Esophagus muscularis mucosa (tissue), 4 donors: ENCODE results near the gene NPY5R. TPM values are rescaled to one million over a fixed set of nuclear protein-coding genes. Genes with fewer than 3 reads are reported as not detected.
A peak's percentile ranks its signal among the peaks of the same experiment; 100 is the strongest.

ENCODE experiments used
- DNase-seq: peaks from one replicate; pipeline ENCODE4 v3.0.0-alpha.2; 2017; ENCODE audit errors: extremely low spot score
- H3K27ac ChIP-seq, 4 donors: fragments of 200-600 bp; sonication (generic); replicated peaks in 1 of 4; 1 replicate in 3 of 4; 2 replicates in 1 of 4; pipeline ENCODE4 v1.5.1; 2016 to 2019; ENCODE audit warnings: mild to moderate bottlenecking in 1 of 4
- H3K27me3 ChIP-seq, 4 donors: fragments of 200-600 bp; sonication (generic); one replicate each; pipeline versions ENCODE4 v1.5.1 to v1.6.0; 2016 to 2019
- H3K36me3 ChIP-seq, 4 donors: fragments of 200-600 bp; sonication (generic); one replicate each; pipeline ENCODE4 v1.5.1; 2016 to 2019
- H3K4me1 ChIP-seq, 4 donors: fragments of 200-600 bp; sonication (generic); one replicate each; pipeline ENCODE4 v1.5.1; 2016 to 2019
- H3K4me3 ChIP-seq, 4 donors: fragments of 200-600 bp; sonication (generic); 1 replicate in 2 of 4; 2 replicates in 2 of 4; pipeline ENCODE4 v1.5.1; 2016 to 2019; ENCODE audit warnings: mild to moderate bottlenecking in 4 of 4, moderate library complexity in 1 of 4
- H3K9me3 ChIP-seq, 4 donors: fragments of 200-600 bp; sonication (generic); 1 replicate in 3 of 4; 2 replicates in 1 of 4; pipeline ENCODE4 v1.5.1; 2016 to 2019
- CTCF ChIP-seq, 3 experiments: fragments of 200-600 bp in 2 of 3; fragments of 450-650 bp in 1 of 3; sonication (generic) in 2 of 3; IDR thresholded peaks; one replicate each; pipeline ENCODE4 v1.5.1; 2017 to 2019; ENCODE audit warnings: antibody characterized with exemption in 3 of 3, mild to moderate bottlenecking in 2 of 3, moderate library complexity in 1 of 3
- EP300 ChIP-seq: sonication (generic); formaldehyde crosslinking; IDR thresholded peaks from one replicate; pipeline ENCODE4 v1.6.1; 2017; ENCODE audit warnings: antibody characterized with exemption
- POLR2A ChIP-seq: fragments of 450-650 bp; IDR thresholded peaks from one replicate; pipeline ENCODE4 v1.6.1; 2017; ENCODE audit warnings: antibody characterized with exemption, moderate library complexity, mild to moderate bottlenecking, low read depth
- POLR2AphosphoS5 ChIP-seq, 2 donors: sonication (generic); formaldehyde crosslinking; IDR thresholded peaks; one replicate each; pipeline ENCODE4 v1.6.1; 2017; ENCODE audit warnings: antibody characterized with exemption in 2 of 2
- WGBS: methylation state at CpG from one replicate; pipeline ENCODE4 v1.1.5; 2018; 5-methylcytosine and 5-hydroxymethylcytosine counted together
- intact Hi-C: fragments of 100-400 bp; cut with DNase I; formaldehyde crosslinking; loops from one replicate; pipeline ENCODE4 v1.15.1; 2023
- total RNA-seq, 4 donors: library from RNA; depleted of rRNA; stranded (reverse); fragments of >200 nt; gene quantifications; one replicate each; pipeline versions ENCODE4 v1.1.0 to v1.2.1, GENCODE V29; 2016

NPY5R gene
- under 1 TPM in 3 of 4 donors, not detected in 1; 0.34 to 0.83 (median 0.39) TPM for total RNA-seq

GRCh38 chr4:163343604-163344146, at the start of gene NPY5R:
TSS of gene NPY5R (plus strand) at chr4:163343892. CDS start at chr4:163350274, 6,382 bp downstream.
- H3K4me1 ChIP-seq, result peaks cover 0 to 15% (median 14%) of the 10 kb centered on the region in 4 donors
- intact Hi-C loops, result no loop called here
- H3K27ac ChIP-seq, result peak within 1 kb of the TSS in 3 of 4 donors; percentile 36 to 48 (median 47)
- peaks cover 0 to 51% (median 17%) of the 10 kb centered on the region in 4 donors for H3K27me3 ChIP-seq
- no peak for DNase-seq
- TF ChIP-seq POLR2AphosphoS5 (IDR thresholded peaks at IDR 0.05) (no peak), EP300 (no peak), CTCF (IDR thresholded peaks at IDR 0.05) (no peak), POLR2A (no peak)
- no peaks in the 10 kb centered on the region for H3K36me3 ChIP-seq
- H3K4me3 ChIP-seq, result peak within 1 kb of the TSS; percentile 47 to 58 (median 50)
- no peaks in the 10 kb centered on the region for H3K9me3 ChIP-seq
- WGBS, result 0% methylated on average over 10 of the region's 55 CpGs

GRCh38 chr4:163295138-163295537, 48.6 kb upstream of the NPY5R start:
- intact Hi-C loops, result no loop called here
- no peak for DNase-seq
- WGBS, result 82% methylated on average over 3 of the region's 3 CpGs
- no peaks in the 10 kb centered on the region for H3K4me1 ChIP-seq
- no peaks in the 10 kb centered on the region for H3K27me3 ChIP-seq
- no peak overlapping the region for H3K27ac ChIP-seq
- no peak overlapping the region for H3K4me3 ChIP-seq
- no peak for TF ChIP-seq POLR2A
- no peak for TF ChIP-seq POLR2AphosphoS5 (IDR thresholded peaks at IDR 0.05)
- no peak for TF ChIP-seq EP300
- TF ChIP-seq CTCF (IDR thresholded peaks at IDR 0.05), result no peak
- H3K9me3 ChIP-seq, result no peaks in the 10 kb centered on the region
- H3K36me3 ChIP-seq, result no peaks in the 10 kb centered on the region

GRCh38 chr4:163300445-163300844, 43.2 kb upstream of the NPY5R start:
- intact Hi-C loops, result no loop called here
- Histone ChIP-seq H3K36me3 (no peaks in the 10 kb centered on the region), H3K9me3 (no peaks in the 10 kb centered on the region), H3K27ac (no peak overlapping the region), H3K27me3 (no peaks in the 10 kb centered on the region), H3K4me1 (no peaks in the 10 kb centered on the region), H3K4me3 (no peak overlapping the region)
- 67% methylated on average over 3 of the region's 3 CpGs for WGBS
- TF ChIP-seq POLR2AphosphoS5 (IDR thresholded peaks at IDR 0.05) (no peak), CTCF (IDR thresholded peaks at IDR 0.05) (no peak), POLR2A (no peak), EP300 (no peak)
- DNase-seq, result no peak

GRCh38 chr4:163303069-163303468, 40.6 kb upstream of the NPY5R start:
- H3K9me3 ChIP-seq, result no peaks in the 10 kb centered on the region
- no peaks in the 10 kb centered on the region for H3K36me3 ChIP-seq
- TF ChIP-seq CTCF (IDR thresholded peaks at IDR 0.05), result no peak
- TF ChIP-seq EP300, result no peak
- TF ChIP-seq POLR2AphosphoS5 (IDR thresholded peaks at IDR 0.05), result no peak
- no peak for TF ChIP-seq POLR2A
- H3K4me1 ChIP-seq, result no peaks in the 10 kb centered on the region
- no peak overlapping the region for H3K27ac ChIP-seq
- no peak for DNase-seq
- H3K4me3 ChIP-seq, result no peak overlapping the region
- H3K27me3 ChIP-seq, result no peaks in the 10 kb centered on the region
- 89% methylated on average over 2 of the region's 2 CpGs for WGBS
- intact Hi-C loops, result no loop called here

GRCh38 chr4:163309466-163309865, 34.2 kb upstream of the NPY5R start:
- TF ChIP-seq POLR2AphosphoS5 (IDR thresholded peaks at IDR 0.05), result no peak
- TF ChIP-seq POLR2A, result no peak
- TF ChIP-seq CTCF (IDR thresholded peaks at IDR 0.05), result no peak
- no peak for TF ChIP-seq EP300
- DNase-seq, result no peak
- no peaks in the 10 kb centered on the region for H3K9me3 ChIP-seq
- H3K27me3 ChIP-seq, result no peaks in the 10 kb centered on the region
- no peaks in the 10 kb centered on the region for H3K4me1 ChIP-seq
- H3K27ac ChIP-seq, result no peak overlapping the region
- 44% methylated on average over 1 of the region's 1 CpG for whole genome bisulfite sequencing
- H3K36me3 ChIP-seq, result no peaks in the 10 kb centered on the region
- intact Hi-C loops, result no loop called here
- no peak overlapping the region for H3K4me3 ChIP-seq
